H4 (cell line): ENCODE data around the gene NAP1L4. TPM values are rescaled to one million over a fixed set of nuclear protein-coding genes. Genes with fewer than 3 reads are reported as not detected.
"Not testable (repeated sequence)": the region's sequence is repeated elsewhere in the genome, so short reads cannot be mapped to it uniquely, and the experiment has no call there.

Experiments used
- DNase-seq: peaks from one replicate; pipeline ENCODE4 v3.0.0-alpha.2; 2015; ENCODE audit warnings: low spot score
- total RNA-seq: library from RNA; depleted of rRNA; stranded (reverse); fragments of >200 nt; shearing (Covaris generic); gene quantifications from 2 replicates; pipeline ENCODE4 v1.2.3, GENCODE V29; 2014; rRNA removed

NAP1L4 gene
- total RNA-seq, 1 experiment from 2014 or later, result 104 TPM

- DNase-seq, result no peak
These were observed 82.8 kb downstream of the NAP1L4 start for GRCh38 chr11:2909133-2909902.

GRCh38 chr11:2908130-2908529 lies 84.0 kb downstream of the NAP1L4 start:
- DNase-seq, result no peak

GRCh38 chr11:2905299-2905698 lies 86.8 kb downstream of the NAP1L4 start:
- not testable (repeated sequence) for DNase-seq

GRCh38 chr11:2904153-2905052 lies 87.7 kb downstream of the NAP1L4 start:
- DNase-seq, result no peak

GRCh38 chr11:2903672-2904011 lies 88.5 kb downstream of the NAP1L4 start:
- DNase-seq, result no peak

- DNase-seq, result no peak
These were observed 89.1 kb downstream of the NAP1L4 start for GRCh38 chr11:2902784-2903671.

- peak; percentile 95 for DNase-seq
These were observed 90.0 kb downstream of the NAP1L4 start for GRCh38 chr11:2901854-2902783.

- no peak for DNase-seq
These were observed 90.8 kb downstream of the NAP1L4 start for GRCh38 chr11:2901196-2901796.

- no peak for DNase-seq
These were observed 92.9 kb downstream of the NAP1L4 start for GRCh38 chr11:2899080-2899783.

GRCh38 chr11:2898366-2899079 lies 93.6 kb downstream of the NAP1L4 start:
- peak; percentile 96 for DNase-seq

GRCh38 chr11:2897048-2897447 lies 95.1 kb downstream of the NAP1L4 start:
- DNase-seq, result no peak

GRCh38 chr11:2896047-2896446 lies 96.1 kb downstream of the NAP1L4 start:
- DNase-seq, result no peak

Other genes starting within 250 kb of the NAP1L4 start
- 4.2 and 5.1 TPM in 2 replicates for gene CDKN1C, start 106.6 kb downstream of the NAP1L4 start, total RNA-seq
- gene PHLDA2, start 62.9 kb downstream of the NAP1L4 start, total RNA-seq, result 11.7 and 15.2 TPM in 2 replicates
- gene CARS1, start 65.1 kb upstream of the NAP1L4 start, total RNA-seq, result 110 and 115 TPM in 2 replicates
- 9.2 and 12.7 TPM in 2 replicates for gene OSBPL5, start 173.0 kb upstream of the NAP1L4 start, total RNA-seq
- not detected in 2 replicates for gene MRGPRG, start 226.5 kb upstream of the NAP1L4 start, total RNA-seq
- not detected in 2 replicates for gene MRGPRE, start 240.1 kb upstream of the NAP1L4 start, total RNA-seq